Right lobe of liver (tissue), 4 donors: ENCODE measurements around the gene MATN1.

Experiments
- CTCF ChIP-seq, 4 donors: fragments of 200-600 bp in 3 of 4; fragments of 450-650 bp in 1 of 4; IDR thresholded peaks; one replicate each; pipeline versions ENCODE4 v1.5.1 to v1.8.0; 2016 to 2022; ENCODE audit warnings: antibody characterized with exemption in 4 of 4, mild to moderate bottlenecking in 2 of 4
- POLR2A ChIP-seq: fragments of 450-650 bp; IDR thresholded peaks from one replicate; pipeline ENCODE4 v1.6.1; 2017; ENCODE audit warnings: antibody characterized with exemption, mild to moderate bottlenecking
- donor health status: DM: no; HTN: no; CAD: no.
- donor health status: DM: no; HTN: no; CAD: no.
- donor health status: DM: no; HTN: yes; CAD: no.

GRCh38 chr1:30670240-30671060 lies 52.9 kb downstream of the MATN1 start:
- TF ChIP-seq CTCF (IDR thresholded peaks at IDR 0.05) = no peak
- TF ChIP-seq POLR2A = no peak
